Neural cell (in vitro differentiated cells): Measurements from ENCODE around the gene GATB. TPM values are rescaled to one million over a fixed set of nuclear protein-coding genes. Genes with fewer than 3 reads are reported as not detected.

Source experiments
- H2AFZ ChIP-seq: fragments of 200-600, 300-800 bp; sonication (generic), shearing (Covaris generic); 2 replicates; pipeline ENCODE4 v1.6.0; 2014; ENCODE audit warnings: low read depth, mild to moderate bottlenecking, antibody characterized with exemption, low read length, moderate library complexity
- H3F3A ChIP-seq: fragments of 200-600 bp; shearing (Covaris generic); 2 replicates; pipeline ENCODE4 v1.6.1; 2016; ENCODE audit warnings: mild to moderate bottlenecking, moderate library complexity, mixed read lengths, antibody characterized with exemption, low read length; ENCODE audit not compliant: insufficient read depth, poor library complexity, severe bottlenecking
- H3K27ac ChIP-seq: fragments of 200-600, 300-800 bp; sonication (generic), shearing (Covaris generic); 2 replicates; pipeline ENCODE4 v1.5.1; 2014; ENCODE audit warnings: mild to moderate bottlenecking, low read length, moderate library complexity
- H3K27me3 ChIP-seq: fragments of 300-800, 200-600 bp; sonication (generic), shearing (Covaris generic); 2 replicates; pipeline ENCODE4 v1.6.0; 2014; ENCODE audit warnings: mild to moderate bottlenecking, low read depth, low read length, moderate library complexity; ENCODE audit not compliant: insufficient read depth
- H3K36me3 ChIP-seq: fragments of 300-800, 200-600 bp; sonication (generic), shearing (Covaris generic); 2 replicates; pipeline ENCODE4 v1.5.1; 2014; ENCODE audit warnings: mild to moderate bottlenecking, antibody characterized with exemption, low read length, moderate library complexity; ENCODE audit not compliant: insufficient read depth
- H3K4me2 ChIP-seq: fragments of 300-800, 200-600 bp; sonication (generic), shearing (Covaris generic); 2 replicates; pipeline ENCODE4 v1.6.0; 2014; ENCODE audit warnings: mild to moderate bottlenecking, low read length
- H3K4me3 ChIP-seq: fragments of 300-800, 200-600 bp; sonication (generic), shearing (Covaris generic); 2 replicates; pipeline ENCODE4 v1.5.1; 2014; ENCODE audit warnings: mild to moderate bottlenecking, low read length, moderate library complexity
- H3K79me2 ChIP-seq: fragments of 200-600 bp; shearing (Covaris generic); replicated peaks from 2 replicates; pipeline ENCODE4 v1.6.0; 2014; ENCODE audit warnings: mild to moderate bottlenecking, low read length, moderate library complexity; ENCODE audit not compliant: insufficient read depth
- H3K9ac ChIP-seq: fragments of 300-800, 200-600 bp; sonication (generic), shearing (Covaris generic); 2 replicates; pipeline ENCODE4 v1.6.1; 2016; ENCODE audit warnings: mild to moderate bottlenecking, low read length, mixed read lengths
- H3K9me2 ChIP-seq: fragments of 200-600 bp; shearing (Covaris generic); 2 replicates; pipeline ENCODE4 v1.6.1; 2016; ENCODE audit warnings: mild to moderate bottlenecking, low read length, mixed read lengths; ENCODE audit not compliant: insufficient read depth
- H3K9me3 ChIP-seq: fragments of 200-600, 300-800 bp; sonication (generic), shearing (Covaris generic); 2 replicates; pipeline ENCODE4 v1.6.1; 2016; ENCODE audit warnings: mild to moderate bottlenecking, mixed run types, low read length, moderate library complexity, mixed read lengths
- H4K20me1 ChIP-seq: fragments of 200-600 bp; shearing (Covaris generic); 2 replicates; pipeline ENCODE4 v1.6.1; 2016; ENCODE audit warnings: mild to moderate bottlenecking, mixed run types; ENCODE audit not compliant: insufficient read depth
- EP300 ChIP-seq: fragments of 450-650 bp; conservative IDR thresholded peaks from 2 replicates; pipeline ENCODE4 v1.6.1; 2014; ENCODE audit warnings: antibody characterized with exemption, mild to moderate bottlenecking, moderate library complexity; ENCODE audit not compliant: poor library complexity, severe bottlenecking
- EZH2 ChIP-seq: fragments of 200-600, 300-800 bp; shearing (Covaris generic), sonication (generic); IDR thresholded peaks from 2 replicates; pipeline ENCODE4 v1.6.1; 2014; ENCODE audit warnings: antibody characterized with exemption, low read length, borderline replicate concordance, mild to moderate bottlenecking; ENCODE audit not compliant: insufficient read depth, poor library complexity, severe bottlenecking
- MXI1 ChIP-seq: fragments of 450-650 bp; conservative IDR thresholded peaks from 2 replicates; pipeline ENCODE4 v1.6.1; 2014; ENCODE audit warnings: antibody characterized with exemption, mild to moderate bottlenecking; ENCODE audit not compliant: poor library complexity, severe bottlenecking
- POLR2AphosphoS5 ChIP-seq: IDR thresholded peaks from 2 replicates; pipeline ENCODE4 v1.6.1; 2012
- RAD21 ChIP-seq: fragments of 450-650 bp; conservative IDR thresholded peaks from 2 replicates; pipeline ENCODE4 v1.6.1; 2014; ENCODE audit warnings: antibody characterized with exemption, mild to moderate bottlenecking, moderate library complexity
- SMC3 ChIP-seq: fragments of 450-650 bp; conservative IDR thresholded peaks from 2 replicates; pipeline ENCODE4 v1.6.1; 2014; ENCODE audit warnings: antibody characterized with exemption, mild to moderate bottlenecking, moderate library complexity; ENCODE audit not compliant: poor library complexity
- TAF1 ChIP-seq: IDR thresholded peaks from 2 replicates; pipeline ENCODE4 v1.6.1; 2012; ENCODE audit warnings: low read depth
- polyA plus RNA-seq: library from polyadenylated mRNA; depleted of rRNA; stranded (reverse); fragments of >200 nt; gene quantifications from 2 replicates; pipeline ENCODE4 v1.2.3, GENCODE V29; 2014
- TF ChIP-seq, protein P1 (sequence below): fragments of 450-650 bp; IDR thresholded peaks from 2 replicates; pipeline ENCODE4 v1.5.1; 2014; ENCODE audit warnings: antibody characterized with exemption, mild to moderate bottlenecking, moderate library complexity; ENCODE audit not compliant: poor library complexity, severe bottlenecking
- TF ChIP-seq, protein P2 (sequence below): IDR thresholded peaks from 2 replicates; pipeline ENCODE4 v1.6.1; 2012; ENCODE audit warnings: borderline replicate concordance

GATB gene
- polyA plus RNA-seq, 1 donor from 2014 or later: 15.3 TPM

DNA sequence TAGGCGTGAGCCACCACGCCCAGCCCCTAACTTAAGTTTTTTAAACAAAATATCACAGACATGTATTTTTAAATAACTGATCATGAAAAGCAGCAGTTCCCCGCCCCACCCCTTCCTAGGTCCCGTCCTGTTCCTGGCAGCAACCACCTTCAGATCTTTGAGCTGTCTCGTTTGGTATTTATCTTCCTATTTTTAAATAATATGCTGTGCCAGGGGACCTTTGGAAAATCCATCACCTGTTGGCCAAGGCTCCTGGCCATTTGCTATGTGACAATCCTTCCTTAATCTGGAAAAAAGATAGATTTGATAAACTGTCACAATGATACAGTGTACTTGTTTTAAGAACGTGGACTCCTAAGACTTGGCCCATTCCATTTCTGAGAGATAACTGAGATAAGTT, 10.7 kb downstream of the GATB start:
- H3K27ac ChIP-seq: no peak overlapping the region
- H3K9ac ChIP-seq: no peak overlapping the region
- no peaks in the 10 kb centered on the region for H3K36me3 ChIP-seq
- H3K79me2 ChIP-seq: no peaks in the 10 kb centered on the region
- H3K4me2 ChIP-seq: no peak overlapping the region
- H3K27me3 ChIP-seq: no peaks in the 10 kb centered on the region
- H3K9me2 ChIP-seq: no peaks in the 10 kb centered on the region
- H2AFZ ChIP-seq: no peak overlapping the region
- H3K4me3 ChIP-seq: no peak overlapping the region
- H3F3A ChIP-seq: no peaks in the 10 kb centered on the region
- TF ChIP-seq SMC3 (no peak), MXI1 (no peak), EZH2 (no peak), TAF1 (no peak), RAD21 (no peak), POLR2AphosphoS5 (no peak), EP300 (no peak)
- TF ChIP-seq, protein P1, sequence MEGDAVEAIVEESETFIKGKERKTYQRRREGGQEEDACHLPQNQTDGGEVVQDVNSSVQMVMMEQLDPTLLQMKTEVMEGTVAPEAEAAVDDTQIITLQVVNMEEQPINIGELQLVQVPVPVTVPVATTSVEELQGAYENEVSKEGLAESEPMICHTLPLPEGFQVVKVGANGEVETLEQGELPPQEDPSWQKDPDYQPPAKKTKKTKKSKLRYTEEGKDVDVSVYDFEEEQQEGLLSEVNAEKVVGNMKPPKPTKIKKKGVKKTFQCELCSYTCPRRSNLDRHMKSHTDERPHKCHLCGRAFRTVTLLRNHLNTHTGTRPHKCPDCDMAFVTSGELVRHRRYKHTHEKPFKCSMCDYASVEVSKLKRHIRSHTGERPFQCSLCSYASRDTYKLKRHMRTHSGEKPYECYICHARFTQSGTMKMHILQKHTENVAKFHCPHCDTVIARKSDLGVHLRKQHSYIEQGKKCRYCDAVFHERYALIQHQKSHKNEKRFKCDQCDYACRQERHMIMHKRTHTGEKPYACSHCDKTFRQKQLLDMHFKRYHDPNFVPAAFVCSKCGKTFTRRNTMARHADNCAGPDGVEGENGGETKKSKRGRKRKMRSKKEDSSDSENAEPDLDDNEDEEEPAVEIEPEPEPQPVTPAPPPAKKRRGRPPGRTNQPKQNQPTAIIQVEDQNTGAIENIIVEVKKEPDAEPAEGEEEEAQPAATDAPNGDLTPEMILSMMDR: no peak
- TF ChIP-seq, protein P2, sequence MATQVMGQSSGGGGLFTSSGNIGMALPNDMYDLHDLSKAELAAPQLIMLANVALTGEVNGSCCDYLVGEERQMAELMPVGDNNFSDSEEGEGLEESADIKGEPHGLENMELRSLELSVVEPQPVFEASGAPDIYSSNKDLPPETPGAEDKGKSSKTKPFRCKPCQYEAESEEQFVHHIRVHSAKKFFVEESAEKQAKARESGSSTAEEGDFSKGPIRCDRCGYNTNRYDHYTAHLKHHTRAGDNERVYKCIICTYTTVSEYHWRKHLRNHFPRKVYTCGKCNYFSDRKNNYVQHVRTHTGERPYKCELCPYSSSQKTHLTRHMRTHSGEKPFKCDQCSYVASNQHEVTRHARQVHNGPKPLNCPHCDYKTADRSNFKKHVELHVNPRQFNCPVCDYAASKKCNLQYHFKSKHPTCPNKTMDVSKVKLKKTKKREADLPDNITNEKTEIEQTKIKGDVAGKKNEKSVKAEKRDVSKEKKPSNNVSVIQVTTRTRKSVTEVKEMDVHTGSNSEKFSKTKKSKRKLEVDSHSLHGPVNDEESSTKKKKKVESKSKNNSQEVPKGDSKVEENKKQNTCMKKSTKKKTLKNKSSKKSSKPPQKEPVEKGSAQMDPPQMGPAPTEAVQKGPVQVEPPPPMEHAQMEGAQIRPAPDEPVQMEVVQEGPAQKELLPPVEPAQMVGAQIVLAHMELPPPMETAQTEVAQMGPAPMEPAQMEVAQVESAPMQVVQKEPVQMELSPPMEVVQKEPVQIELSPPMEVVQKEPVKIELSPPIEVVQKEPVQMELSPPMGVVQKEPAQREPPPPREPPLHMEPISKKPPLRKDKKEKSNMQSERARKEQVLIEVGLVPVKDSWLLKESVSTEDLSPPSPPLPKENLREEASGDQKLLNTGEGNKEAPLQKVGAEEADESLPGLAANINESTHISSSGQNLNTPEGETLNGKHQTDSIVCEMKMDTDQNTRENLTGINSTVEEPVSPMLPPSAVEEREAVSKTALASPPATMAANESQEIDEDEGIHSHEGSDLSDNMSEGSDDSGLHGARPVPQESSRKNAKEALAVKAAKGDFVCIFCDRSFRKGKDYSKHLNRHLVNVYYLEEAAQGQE: no peak
- no peaks in the 10 kb centered on the region for H4K20me1 ChIP-seq
- no peaks in the 10 kb centered on the region for H3K9me3 ChIP-seq

DNA sequence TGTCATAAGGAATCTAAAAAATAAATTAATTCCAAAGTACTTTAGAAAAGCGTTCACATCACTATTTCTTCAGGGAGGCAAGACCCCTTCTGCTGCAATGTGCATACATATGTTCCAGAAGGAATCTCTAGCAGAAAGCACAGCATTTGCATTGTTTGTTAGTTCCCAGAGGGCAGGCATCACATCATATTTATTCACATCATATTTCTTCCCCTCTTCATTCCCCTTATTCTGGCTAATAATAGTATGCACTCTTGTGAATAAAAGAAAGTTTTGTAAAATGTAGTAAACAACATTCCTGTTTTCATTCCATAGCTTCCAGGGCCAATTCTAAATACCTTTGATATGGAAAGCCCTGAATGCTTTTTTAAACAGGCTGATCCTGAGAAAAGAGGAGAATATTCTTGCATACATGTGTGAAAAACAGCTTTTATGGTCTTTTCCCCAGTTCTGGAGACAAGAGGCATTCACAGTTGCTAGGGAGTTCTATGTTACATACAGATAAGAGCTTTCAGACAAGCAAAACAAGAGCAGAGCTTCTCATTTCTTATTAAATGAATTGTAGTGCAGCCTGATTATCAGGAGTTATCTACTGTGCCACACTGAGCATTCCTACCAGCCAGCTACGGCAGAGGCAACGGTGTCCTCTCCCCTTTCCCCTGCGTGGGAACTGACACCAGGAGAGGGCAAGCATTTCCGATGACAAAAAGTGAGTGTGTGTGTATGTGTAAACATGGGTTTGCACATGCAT, 15.2 kb downstream of the GATB start:
- Histone ChIP-seq H3K9me2 (no peaks in the 10 kb centered on the region), H3K4me3 (no peak overlapping the region), H3K9me3 (no peaks in the 10 kb centered on the region), H3K27me3 (no peaks in the 10 kb centered on the region), H3K4me2 (no peak overlapping the region), H3F3A (no peaks in the 10 kb centered on the region), H4K20me1 (no peaks in the 10 kb centered on the region), H3K79me2 (no peaks in the 10 kb centered on the region), H3K27ac (no peak overlapping the region), H3K36me3 (no peaks in the 10 kb centered on the region), H2AFZ (no peak overlapping the region), H3K9ac (no peak overlapping the region)
- TF ChIP-seq EP300 (no peak), TAF1 (no peak), RAD21 (no peak), EZH2 (no peak), POLR2AphosphoS5 (no peak), MXI1 (no peak), SMC3 (no peak)
- TF ChIP-seq, protein P2: no peak
- TF ChIP-seq, protein P1: no peak
